GM12891 (cell line): ENCODE results near the gene DMGDH.

Experiments
- PAX5 ChIP-seq: IDR thresholded peaks from 2 replicates; pipeline ENCODE4 v1.6.1; 2011; ENCODE audit warnings: low read length, moderate library complexity, mild to moderate bottlenecking; ENCODE audit not compliant: insufficient read depth, severe bottlenecking
- POLR2A ChIP-seq: IDR thresholded peaks from 2 replicates; pipeline ENCODE4 v1.6.1; 2011; ENCODE audit warnings: low read depth, low read length, control low read depth
- POLR2AphosphoS5 ChIP-seq: IDR thresholded peaks from 2 replicates; pipeline ENCODE4 v1.6.1; 2011; ENCODE audit warnings: low read depth, low read length, control low read depth
- POU2F2 ChIP-seq: IDR thresholded peaks from 2 replicates; pipeline ENCODE4 v1.6.1; 2011; ENCODE audit warnings: low read depth, mild to moderate bottlenecking, control low read depth, low read length, moderate library complexity
- SPI1 ChIP-seq: IDR thresholded peaks from 2 replicates; pipeline ENCODE4 v1.6.1; 2011; ENCODE audit warnings: low read depth, low read length, control low read depth
- TAF1 ChIP-seq: IDR thresholded peaks from 2 replicates; pipeline ENCODE4 v1.6.1; 2011; ENCODE audit warnings: low read depth, low read length, control low read depth

DNA sequence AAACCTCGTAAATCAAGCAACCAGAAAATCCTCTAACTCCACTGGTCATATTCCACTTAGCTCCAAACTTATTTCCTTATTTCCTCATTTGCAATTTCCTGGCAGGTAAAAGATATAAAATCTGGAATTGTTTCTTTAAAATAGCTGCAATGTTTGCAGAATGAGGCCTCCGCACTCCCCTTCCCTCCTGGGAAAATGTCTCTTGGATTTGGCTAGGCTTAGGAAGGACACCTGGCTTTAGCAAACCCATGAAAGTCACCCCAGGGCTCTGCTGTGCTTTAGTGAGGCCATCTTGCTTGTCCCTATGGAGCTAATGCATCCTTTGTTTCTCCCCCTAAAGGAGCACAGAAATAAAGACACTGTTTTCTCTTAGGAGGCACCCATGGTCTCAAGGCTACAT lies 94.9 kb downstream of the DMGDH start:
- TF ChIP-seq TAF1 = no peak
- TF ChIP-seq POLR2AphosphoS5 = no peak
- no peak for TF ChIP-seq POLR2A
- TF ChIP-seq SPI1 = no peak
- TF ChIP-seq POU2F2 = no peak
- no peak for TF ChIP-seq PAX5
